Measurements from ENCODE around the gene IL1RAPL2. TPM values are rescaled to one million over a fixed set of nuclear protein-coding genes. Genes with fewer than 3 reads are reported as not detected.

Gene IL1RAPL2
- total RNA-seq, 1 experiment from 2014 or later = not detected

DNA sequence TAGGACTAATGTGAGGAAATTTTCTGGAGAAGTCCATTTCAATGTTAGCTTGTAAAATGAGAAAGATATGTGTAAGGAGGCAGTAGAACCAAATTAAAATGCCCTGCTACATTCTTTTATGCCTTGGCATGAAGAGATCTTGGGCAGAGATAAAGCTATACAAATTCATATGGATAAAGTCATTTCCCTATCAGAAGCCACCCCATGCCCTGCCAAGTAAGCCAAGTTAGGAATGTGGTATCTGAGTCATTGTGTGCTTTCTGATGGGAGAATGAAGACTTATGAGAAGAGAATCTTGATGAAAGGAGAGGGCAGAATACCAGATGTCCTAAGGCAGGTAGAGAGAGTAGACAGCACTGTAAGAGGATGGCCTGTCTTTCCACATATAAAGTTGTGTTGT lies 570.8 kb downstream of the IL1RAPL2 start:
- intact Hi-C loops (cut with micrococcal nuclease; ENCODE audit: unreplicated experiment) (no loop called here), in situ Hi-C loops (cut with HindIII; ENCODE audit: low pct_unique_long_range_greater_than_20kb, low sequenced_read_pairs) (no loop called here)
- Histone ChIP-seq H3K4me3 (ENCODE audit: low read depth in 2 of 2, low read length in 2 of 2) (no peak overlapping the region), H3K4me1 (ENCODE audit: control insufficient read depth, insufficient read depth, low read length) (no peaks in the 10 kb centered on the region), H3K27me3 (ENCODE audit: control insufficient read depth, insufficient read depth, low read length) (no peaks in the 10 kb centered on the region), H3K9me3 (ENCODE audit: control insufficient read depth, insufficient read depth, low read depth, low read length) (no peaks in the 10 kb centered on the region), H3K27ac (ENCODE audit: low read length) (no peak overlapping the region), H3K36me3 (ENCODE audit: control insufficient read depth, insufficient read depth, low read length) (no peaks in the 10 kb centered on the region)
- DNase-seq (ENCODE audit: low read depth, low spot score) (no peak), ATAC-seq (no peak)
- ChIA-PET CTCF (no interaction called here), POLR2A (no interaction called here)
- BruUV-seq (replicated peaks) = no TSS peak
- TF ChIP-seq POLR2AphosphoS5 (IDR thresholded peaks at IDR 0.05; ENCODE audit: low read depth, low read length) = no peak
- TF ChIP-seq, protein P1, sequence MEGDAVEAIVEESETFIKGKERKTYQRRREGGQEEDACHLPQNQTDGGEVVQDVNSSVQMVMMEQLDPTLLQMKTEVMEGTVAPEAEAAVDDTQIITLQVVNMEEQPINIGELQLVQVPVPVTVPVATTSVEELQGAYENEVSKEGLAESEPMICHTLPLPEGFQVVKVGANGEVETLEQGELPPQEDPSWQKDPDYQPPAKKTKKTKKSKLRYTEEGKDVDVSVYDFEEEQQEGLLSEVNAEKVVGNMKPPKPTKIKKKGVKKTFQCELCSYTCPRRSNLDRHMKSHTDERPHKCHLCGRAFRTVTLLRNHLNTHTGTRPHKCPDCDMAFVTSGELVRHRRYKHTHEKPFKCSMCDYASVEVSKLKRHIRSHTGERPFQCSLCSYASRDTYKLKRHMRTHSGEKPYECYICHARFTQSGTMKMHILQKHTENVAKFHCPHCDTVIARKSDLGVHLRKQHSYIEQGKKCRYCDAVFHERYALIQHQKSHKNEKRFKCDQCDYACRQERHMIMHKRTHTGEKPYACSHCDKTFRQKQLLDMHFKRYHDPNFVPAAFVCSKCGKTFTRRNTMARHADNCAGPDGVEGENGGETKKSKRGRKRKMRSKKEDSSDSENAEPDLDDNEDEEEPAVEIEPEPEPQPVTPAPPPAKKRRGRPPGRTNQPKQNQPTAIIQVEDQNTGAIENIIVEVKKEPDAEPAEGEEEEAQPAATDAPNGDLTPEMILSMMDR (IDR thresholded peaks at IDR 0.05) = no peak
- TF ChIP-seq, protein P2, sequence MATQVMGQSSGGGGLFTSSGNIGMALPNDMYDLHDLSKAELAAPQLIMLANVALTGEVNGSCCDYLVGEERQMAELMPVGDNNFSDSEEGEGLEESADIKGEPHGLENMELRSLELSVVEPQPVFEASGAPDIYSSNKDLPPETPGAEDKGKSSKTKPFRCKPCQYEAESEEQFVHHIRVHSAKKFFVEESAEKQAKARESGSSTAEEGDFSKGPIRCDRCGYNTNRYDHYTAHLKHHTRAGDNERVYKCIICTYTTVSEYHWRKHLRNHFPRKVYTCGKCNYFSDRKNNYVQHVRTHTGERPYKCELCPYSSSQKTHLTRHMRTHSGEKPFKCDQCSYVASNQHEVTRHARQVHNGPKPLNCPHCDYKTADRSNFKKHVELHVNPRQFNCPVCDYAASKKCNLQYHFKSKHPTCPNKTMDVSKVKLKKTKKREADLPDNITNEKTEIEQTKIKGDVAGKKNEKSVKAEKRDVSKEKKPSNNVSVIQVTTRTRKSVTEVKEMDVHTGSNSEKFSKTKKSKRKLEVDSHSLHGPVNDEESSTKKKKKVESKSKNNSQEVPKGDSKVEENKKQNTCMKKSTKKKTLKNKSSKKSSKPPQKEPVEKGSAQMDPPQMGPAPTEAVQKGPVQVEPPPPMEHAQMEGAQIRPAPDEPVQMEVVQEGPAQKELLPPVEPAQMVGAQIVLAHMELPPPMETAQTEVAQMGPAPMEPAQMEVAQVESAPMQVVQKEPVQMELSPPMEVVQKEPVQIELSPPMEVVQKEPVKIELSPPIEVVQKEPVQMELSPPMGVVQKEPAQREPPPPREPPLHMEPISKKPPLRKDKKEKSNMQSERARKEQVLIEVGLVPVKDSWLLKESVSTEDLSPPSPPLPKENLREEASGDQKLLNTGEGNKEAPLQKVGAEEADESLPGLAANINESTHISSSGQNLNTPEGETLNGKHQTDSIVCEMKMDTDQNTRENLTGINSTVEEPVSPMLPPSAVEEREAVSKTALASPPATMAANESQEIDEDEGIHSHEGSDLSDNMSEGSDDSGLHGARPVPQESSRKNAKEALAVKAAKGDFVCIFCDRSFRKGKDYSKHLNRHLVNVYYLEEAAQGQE (IDR thresholded peaks at IDR 0.05; ENCODE audit: insufficient read depth in 1 of 2, low read depth in 2 of 2, low read length in 1 of 2) = no peak
- TF ChIP-seq TCF7L2 (IDR thresholded peaks at IDR 0.05; ENCODE audit: low read depth, low read length) = no peak
- no peak for TF ChIP-seq SIN3A (IDR thresholded peaks at IDR 0.05; ENCODE audit: borderline replicate concordance, insufficient read depth, low read depth, low read length)

DNA sequence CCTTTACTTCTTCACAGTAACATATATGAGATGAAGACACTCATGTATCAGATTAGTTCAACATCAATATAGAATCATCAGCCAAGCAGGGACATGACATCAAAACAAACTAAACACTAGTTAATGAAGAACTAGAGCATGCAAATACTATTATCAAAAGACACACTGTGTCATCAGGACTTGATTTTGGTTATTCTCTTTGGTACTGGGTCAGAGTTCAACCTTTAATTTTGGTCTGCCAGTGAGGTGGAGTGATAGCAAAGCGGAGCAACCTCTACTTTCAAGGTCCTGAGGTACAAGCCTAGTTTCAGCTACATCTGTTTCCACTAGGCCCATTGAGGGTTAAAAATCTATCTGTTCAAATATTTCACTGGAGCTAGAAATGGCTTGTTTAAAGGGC lies 584.0 kb downstream of the IL1RAPL2 start:
- in situ Hi-C loops (cut with HindIII; ENCODE audit: low pct_unique_long_range_greater_than_20kb, low sequenced_read_pairs) (no loop called here), intact Hi-C loops (cut with micrococcal nuclease; ENCODE audit: unreplicated experiment) (no loop called here)
- no peak for ATAC-seq
- Histone ChIP-seq H3K36me3 (ENCODE audit: control insufficient read depth, insufficient read depth, low read length) (no peaks in the 10 kb centered on the region), H3K4me3 (ENCODE audit: low read depth in 2 of 2, low read length in 2 of 2) (no peak overlapping the region), H3K27me3 (ENCODE audit: control insufficient read depth, insufficient read depth, low read length) (no peaks in the 10 kb centered on the region), H3K9me3 (ENCODE audit: control insufficient read depth, insufficient read depth, low read depth, low read length) (no peaks in the 10 kb centered on the region), H3K27ac (ENCODE audit: low read length) (no peak overlapping the region), H3K4me1 (ENCODE audit: control insufficient read depth, insufficient read depth, low read length) (no peaks in the 10 kb centered on the region)
- no peak for DNase-seq (ENCODE audit: low read depth, low spot score)
- TF ChIP-seq, protein P1 (IDR thresholded peaks at IDR 0.05) = no peak
- TF ChIP-seq TCF7L2 (IDR thresholded peaks at IDR 0.05; ENCODE audit: low read depth, low read length) = no peak
- no peak for TF ChIP-seq POLR2AphosphoS5 (IDR thresholded peaks at IDR 0.05; ENCODE audit: low read depth, low read length)
- TF ChIP-seq, protein P2 (IDR thresholded peaks at IDR 0.05; ENCODE audit: insufficient read depth in 1 of 2, low read depth in 2 of 2, low read length in 1 of 2) = no peak
- TF ChIP-seq SIN3A (IDR thresholded peaks at IDR 0.05; ENCODE audit: borderline replicate concordance, insufficient read depth, low read depth, low read length) = no peak
- ChIA-PET CTCF (no interaction called here), POLR2A (no interaction called here)
- BruUV-seq (replicated peaks) = no TSS peak
